Measurements from ENCODE around the gene SLC24A3. TPM values are rescaled to one million over a fixed set of nuclear protein-coding genes. Genes with fewer than 3 reads are reported as not detected.

The SLC24A3 gene
- total RNA-seq, 1 experiment from 2014 or later: 0.34 TPM

GRCh38 chr20:19348582-19348981 is 136.1 kb downstream of the SLC24A3 start:
- peaks cover 3% of the 10 kb centered on the region; the same call in 1 of the 2 replicates for H3K9me3 ChIP-seq (replicated peaks)
- H3K36me3 ChIP-seq: no peaks in the 10 kb centered on the region
- no peaks in the 10 kb centered on the region for H3K4me1 ChIP-seq
- no peak overlapping the region for H3K4me3 ChIP-seq
- H3K27me3 ChIP-seq: no peaks in the 10 kb centered on the region
- no peak for DNase-seq
- H3K27ac ChIP-seq: no peak overlapping the region

- H3K9me3 ChIP-seq (replicated peaks): peaks cover 3% of the 10 kb centered on the region; the same call in 1 of the 2 replicates
Measured at GRCh38 chr20:19349879-19350278, 137.4 kb downstream of the SLC24A3 start.

GRCh38 chr20:19351542-19351941 is 139.1 kb downstream of the SLC24A3 start:
- H3K27me3 ChIP-seq: no peaks in the 10 kb centered on the region
- H3K9me3 ChIP-seq (replicated peaks): peaks cover under 1% of the 10 kb centered on the region; the same call in 1 of the 2 replicates
- no peak for DNase-seq
- no peaks in the 10 kb centered on the region for H3K36me3 ChIP-seq
- H3K27ac ChIP-seq: no peak overlapping the region
- no peak overlapping the region for H3K4me3 ChIP-seq
- H3K4me1 ChIP-seq: no peaks in the 10 kb centered on the region

More at GRCh38 chr20:19349879-19350278, 137.4 kb downstream of the SLC24A3 start:
- Histone ChIP-seq H3K4me3 (no peak overlapping the region), H3K4me1 (no peaks in the 10 kb centered on the region), H3K27me3 (no peaks in the 10 kb centered on the region), H3K36me3 (no peaks in the 10 kb centered on the region), H3K27ac (no peak overlapping the region)
- DNase-seq: no peak

DNA sequence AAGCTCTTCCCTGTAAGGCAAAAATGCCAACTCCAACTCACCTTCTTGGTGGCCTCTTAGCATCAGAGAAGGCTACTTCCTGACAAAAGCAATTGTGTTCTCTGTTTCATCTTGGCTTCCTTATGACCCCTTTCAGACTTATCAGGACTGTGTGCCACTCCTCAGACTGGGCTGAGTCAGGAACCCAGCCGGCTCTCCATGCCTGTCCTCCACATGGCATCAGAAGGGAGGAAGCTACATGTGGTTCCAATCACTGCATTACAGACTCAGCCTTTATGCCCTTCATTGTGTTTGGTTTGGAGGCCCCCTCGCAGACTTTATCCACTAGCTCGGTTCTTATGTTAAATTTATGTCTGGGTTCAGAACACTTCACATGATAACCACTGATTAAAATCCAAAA is 142.5 kb downstream of the SLC24A3 start:
- no peak overlapping the region for H3K27ac ChIP-seq
- no peak for DNase-seq
- H3K9me3 ChIP-seq (replicated peaks): no peaks in the 10 kb centered on the region
- no peaks in the 10 kb centered on the region for H3K4me1 ChIP-seq
- H3K27me3 ChIP-seq: no peaks in the 10 kb centered on the region
- no peak overlapping the region for H3K4me3 ChIP-seq
- no peaks in the 10 kb centered on the region for H3K36me3 ChIP-seq

GRCh38 chr20:19361790-19362189 is 149.3 kb downstream of the SLC24A3 start:
- Histone ChIP-seq H3K4me3 (no peak overlapping the region), H3K27me3 (no peaks in the 10 kb centered on the region), H3K27ac (no peak overlapping the region), H3K4me1 (no peaks in the 10 kb centered on the region), H3K36me3 (no peaks in the 10 kb centered on the region), H3K9me3 (replicated peaks) (no peaks in the 10 kb centered on the region)
- no peak for DNase-seq

DNA sequence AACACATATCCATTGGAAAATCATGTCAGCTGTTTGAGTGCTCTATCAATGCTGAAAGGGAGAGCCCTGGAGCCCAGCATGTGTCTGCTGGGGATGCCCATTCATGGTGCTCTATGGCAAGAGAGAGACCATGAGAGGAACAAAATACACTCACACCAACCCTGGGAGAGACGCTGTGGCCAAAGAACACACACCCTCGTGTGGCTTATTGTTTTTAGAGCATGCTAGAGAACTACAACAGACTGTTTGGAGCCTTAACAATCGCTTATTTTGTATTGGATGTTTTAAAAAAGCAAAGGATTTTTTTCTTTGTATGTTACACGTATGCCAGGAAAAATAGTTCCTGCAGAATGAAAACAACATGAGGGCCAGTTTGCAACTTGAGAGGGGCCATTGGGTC is 151.0 kb downstream of the SLC24A3 start:
- DNase-seq: no peak
- Histone ChIP-seq H3K9me3 (replicated peaks) (no peaks in the 10 kb centered on the region), H3K27ac (no peak overlapping the region), H3K4me3 (no peak overlapping the region), H3K27me3 (no peaks in the 10 kb centered on the region), H3K4me1 (no peaks in the 10 kb centered on the region), H3K36me3 (no peaks in the 10 kb centered on the region)

GRCh38 chr20:19367591-19367990 is 155.1 kb downstream of the SLC24A3 start:
- no peaks in the 10 kb centered on the region for H3K9me3 ChIP-seq (replicated peaks)
- H3K27ac ChIP-seq: no peak overlapping the region
- no peaks in the 10 kb centered on the region for H3K4me1 ChIP-seq
- no peaks in the 10 kb centered on the region for H3K36me3 ChIP-seq
- no peak overlapping the region for H3K4me3 ChIP-seq
- H3K27me3 ChIP-seq: peaks cover 3% of the 10 kb centered on the region; the same call in 1 of the 2 replicates
- DNase-seq: no peak

- H3K4me3 ChIP-seq: no peak overlapping the region
- H3K4me1 ChIP-seq: no peaks in the 10 kb centered on the region
- H3K27me3 ChIP-seq: peaks cover 3% of the 10 kb centered on the region; the same call in 1 of the 2 replicates
- H3K9me3 ChIP-seq (replicated peaks): no peaks in the 10 kb centered on the region
- H3K36me3 ChIP-seq: no peaks in the 10 kb centered on the region
- no peak overlapping the region for H3K27ac ChIP-seq
- DNase-seq: no peak
Measured at GRCh38 chr20:19368351-19368750, 155.9 kb downstream of the SLC24A3 start.

DNA sequence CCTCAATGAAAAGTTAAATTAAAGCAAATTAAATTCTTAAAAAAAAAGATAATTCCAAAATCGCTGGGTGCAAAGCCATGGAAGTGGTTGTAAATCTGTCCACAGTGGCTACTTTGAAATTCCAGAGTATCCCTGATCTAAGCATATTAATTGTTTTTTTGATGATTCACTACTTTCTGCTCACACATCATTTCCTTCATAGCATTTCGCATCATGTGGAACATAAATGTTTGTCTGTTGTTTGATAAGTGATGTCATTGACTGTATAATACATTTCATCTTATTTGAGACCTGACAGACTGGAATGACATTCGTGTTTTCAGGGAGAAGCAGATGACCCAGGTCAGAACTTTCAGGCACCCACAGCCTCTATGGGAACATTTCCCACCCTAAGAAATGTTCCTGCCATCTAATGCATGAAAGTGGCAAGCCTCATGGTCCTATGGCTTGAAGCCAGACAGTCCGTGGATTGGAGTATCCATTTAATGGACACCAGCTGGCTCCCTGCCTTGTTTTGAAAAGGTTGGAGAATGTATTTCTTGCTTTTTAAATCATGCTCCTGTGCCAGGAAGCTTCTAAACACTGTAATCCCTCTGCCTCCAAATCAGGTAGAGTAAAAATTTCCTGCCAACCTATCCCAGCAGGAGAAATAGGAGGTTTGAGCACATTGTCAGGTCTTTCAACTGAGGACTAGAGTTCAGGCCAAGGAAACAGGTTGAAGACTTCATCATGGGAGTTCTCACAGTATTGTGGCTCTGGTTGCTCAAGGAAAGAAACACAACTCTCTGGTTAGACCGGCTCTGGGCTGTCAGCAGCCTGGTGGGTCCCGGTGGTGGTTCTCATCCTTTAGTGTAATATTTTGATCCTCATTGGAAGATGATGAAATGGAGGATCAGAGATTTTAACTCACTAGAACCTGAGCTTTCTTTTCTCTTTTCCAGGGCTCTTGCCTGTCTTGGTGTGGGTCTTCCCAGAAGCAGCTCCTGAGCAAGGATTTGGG is 157.9 kb downstream of the SLC24A3 start:
- no peaks in the 10 kb centered on the region for H3K4me1 ChIP-seq
- H3K36me3 ChIP-seq: no peaks in the 10 kb centered on the region
- no peak for DNase-seq
- H3K9me3 ChIP-seq (replicated peaks): no peaks in the 10 kb centered on the region
- no peak overlapping the region for H3K4me3 ChIP-seq
- peaks cover 3% of the 10 kb centered on the region; the same call in 1 of the 2 replicates for H3K27me3 ChIP-seq
- no peak overlapping the region for H3K27ac ChIP-seq

DNA sequence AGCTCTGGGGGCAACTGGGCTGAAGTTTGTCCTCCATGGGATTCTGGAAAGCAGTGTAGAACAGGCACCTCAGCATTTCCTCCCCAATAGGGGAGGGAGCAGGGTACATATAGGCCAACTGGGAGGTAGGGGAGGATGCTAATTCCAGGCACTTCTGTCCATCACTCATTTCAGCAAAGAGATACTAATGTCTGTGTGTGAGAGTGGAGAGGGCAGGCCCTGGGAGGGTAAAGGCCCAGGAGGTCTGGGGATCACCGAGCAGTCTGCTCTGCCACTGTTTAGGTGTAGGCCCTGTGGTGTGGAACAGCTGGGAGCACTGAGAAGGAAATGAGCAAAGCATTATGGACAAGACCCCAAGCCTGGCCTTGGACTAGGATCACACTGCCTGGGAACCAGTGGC is 158.7 kb downstream of the SLC24A3 start:
- Histone ChIP-seq H3K9me3 (replicated peaks) (no peaks in the 10 kb centered on the region), H3K4me1 (peaks cover 6% of the 10 kb centered on the region; the same call in 1 of the 2 replicates), H3K27me3 (peaks cover 3% of the 10 kb centered on the region; the same call in 1 of the 2 replicates), H3K4me3 (no peak overlapping the region), H3K27ac (no peak overlapping the region), H3K36me3 (no peaks in the 10 kb centered on the region)
- no peak for DNase-seq

DNA sequence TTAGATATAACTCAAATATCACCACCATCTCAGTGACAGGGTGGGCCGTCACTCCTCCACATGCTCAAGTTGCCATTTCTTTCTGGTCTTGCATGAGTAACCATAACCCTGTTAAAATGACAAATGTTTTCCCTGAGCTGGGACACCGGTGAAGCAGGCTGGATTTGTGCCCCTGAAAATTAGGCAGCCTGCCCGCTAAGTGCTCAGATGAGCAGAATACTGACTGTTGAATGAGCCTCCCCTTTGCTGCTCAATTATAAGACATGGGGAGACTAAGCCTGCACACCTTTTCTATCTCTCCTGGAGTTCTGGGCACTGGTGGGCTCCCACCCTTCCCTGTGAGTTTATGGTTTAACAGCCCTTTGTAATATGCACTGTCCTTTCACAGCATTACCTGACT is 161.8 kb downstream of the SLC24A3 start:
- H3K36me3 ChIP-seq: no peaks in the 10 kb centered on the region
- no peak for DNase-seq
- peaks cover 6% of the 10 kb centered on the region; the same call in 1 of the 2 replicates for H3K4me1 ChIP-seq
- no peak overlapping the region for H3K27ac ChIP-seq
- peaks cover 3% of the 10 kb centered on the region; the same call in 1 of the 2 replicates for H3K27me3 ChIP-seq
- no peaks in the 10 kb centered on the region for H3K9me3 ChIP-seq (replicated peaks)
- H3K4me3 ChIP-seq: no peak overlapping the region

- H3K36me3 ChIP-seq: no peaks in the 10 kb centered on the region
- H3K27ac ChIP-seq: no peak overlapping the region
- no peaks in the 10 kb centered on the region; the same call in 1 of the 2 replicates for H3K27me3 ChIP-seq
- DNase-seq: no peak
- no peak overlapping the region for H3K4me3 ChIP-seq
- H3K9me3 ChIP-seq (replicated peaks): no peaks in the 10 kb centered on the region
- peaks cover 6% of the 10 kb centered on the region; the same call in 1 of the 2 replicates for H3K4me1 ChIP-seq
Measured at GRCh38 chr20:19375395-19375794, 163.0 kb downstream of the SLC24A3 start.

DNA sequence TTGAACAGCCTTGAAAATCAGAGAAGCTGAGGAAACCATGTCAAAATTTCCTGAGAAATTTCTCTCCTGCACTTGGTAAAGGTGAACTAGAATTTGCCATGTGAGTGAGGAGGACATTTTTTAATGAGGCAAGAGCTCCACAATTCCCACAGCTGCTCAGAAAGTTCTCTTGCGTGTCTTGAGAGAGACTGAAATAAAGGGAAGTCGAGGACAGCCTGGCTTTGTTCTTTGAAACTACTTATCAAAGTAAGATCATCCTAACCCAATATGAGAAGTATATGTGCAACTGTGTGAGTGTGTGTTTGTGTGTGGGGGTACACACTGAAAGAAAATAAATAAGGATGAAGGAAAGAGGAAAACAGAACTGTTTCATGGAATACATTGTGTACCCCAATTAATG is 163.4 kb downstream of the SLC24A3 start:
- Histone ChIP-seq H3K4me3 (no peak overlapping the region), H3K4me1 (peaks cover 6% of the 10 kb centered on the region; the same call in 1 of the 2 replicates), H3K27me3 (no peaks in the 10 kb centered on the region; the same call in 1 of the 2 replicates), H3K27ac (peak overlapping the region; percentile 12; the same call in 1 of the 2 replicates), H3K9me3 (replicated peaks) (no peaks in the 10 kb centered on the region), H3K36me3 (no peaks in the 10 kb centered on the region)
- no peak for DNase-seq

DNA sequence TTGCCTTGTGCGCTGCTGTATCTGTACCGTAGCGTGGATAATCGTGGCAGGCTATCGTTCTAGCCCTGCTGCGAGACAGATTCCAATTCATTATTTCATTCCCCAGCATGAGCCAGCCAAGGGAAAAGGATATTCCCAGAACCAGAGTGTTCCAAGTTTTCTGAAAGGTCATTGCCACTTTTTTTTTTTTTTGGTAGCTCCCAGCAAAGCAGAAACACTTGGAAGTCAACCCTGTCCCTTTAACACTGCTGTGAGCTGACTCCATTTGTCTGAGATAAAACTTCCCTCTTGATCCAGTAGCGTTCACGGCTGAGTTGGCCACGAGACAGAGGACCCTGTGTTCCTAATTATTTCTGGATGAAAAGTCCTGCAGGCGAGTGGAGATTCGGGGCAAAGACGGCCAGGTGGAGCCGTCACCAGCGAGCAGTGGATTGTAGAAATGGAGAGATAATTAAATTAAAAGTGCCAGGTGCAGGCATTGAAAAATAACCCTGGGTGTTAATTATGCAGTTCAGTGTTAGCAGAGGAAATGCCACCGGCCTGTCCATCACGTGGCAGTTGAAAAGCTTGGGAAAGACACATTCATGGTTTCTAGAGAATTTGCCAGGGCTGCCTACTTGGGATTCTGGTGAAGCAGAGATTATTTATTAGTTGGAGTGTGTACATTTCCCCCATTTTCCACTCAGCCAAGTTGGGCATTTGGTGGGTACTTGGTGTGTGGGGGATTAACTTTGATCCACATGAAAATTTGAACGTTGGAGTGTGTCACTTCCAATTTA is 164.2 kb downstream of the SLC24A3 start:
- peak overlapping the region; percentile 12; the same call in 1 of the 2 replicates for H3K27ac ChIP-seq
- 0 out of 2 replicates have a peak overlapping the region, but pooled peaks have one; percentile 10 for H3K4me3 ChIP-seq
- peaks cover 6% of the 10 kb centered on the region; the same call in 1 of the 2 replicates for H3K4me1 ChIP-seq
- H3K9me3 ChIP-seq (replicated peaks): no peaks in the 10 kb centered on the region
- H3K36me3 ChIP-seq: no peaks in the 10 kb centered on the region
- H3K27me3 ChIP-seq: no peaks in the 10 kb centered on the region; the same call in 1 of the 2 replicates
- peak; percentile 22 to 60 for DNase-seq

Measured in SJCRH30 (cell line).